ENCODE results near the gene MMS19.
"Not testable (repeated sequence)": the region's sequence is repeated elsewhere in the genome, so short reads cannot be mapped to it uniquely, and the experiment has no call there.

Gene MMS19

GRCh38 chr10:97498076-97498840, at the start of gene MMS19:
MMS19 (minus strand) TSS chr10:97498422; CDS start chr10:97498384, 38 bp downstream.
- peak; percentile 89 to 100 (median 98) for DNase-seq

GRCh38 chr10:97547962-97548361, 49.7 kb upstream of the MMS19 start:
- DNase-seq = no peak

DNA sequence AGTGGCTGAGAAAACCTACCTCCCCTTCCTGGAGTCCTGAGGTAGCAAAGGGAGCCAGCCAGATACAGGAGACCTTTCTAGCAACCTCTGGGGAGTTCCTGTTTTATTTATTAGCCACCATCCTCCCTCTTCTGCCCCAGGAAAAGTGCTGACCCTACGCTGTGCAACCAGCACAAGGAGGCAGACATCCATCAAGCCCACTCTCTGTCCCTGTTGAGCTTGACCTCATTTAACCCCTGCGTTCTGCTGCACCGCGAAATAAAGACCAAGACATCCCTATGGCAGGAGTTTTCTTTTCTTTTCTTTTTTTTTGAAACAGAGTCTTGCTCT, 49.0 kb upstream of the MMS19 start:
- no peak for DNase-seq

- DNase-seq = no peak
Observed at GRCh38 chr10:97546456-97547270, 48.4 kb upstream of the MMS19 start.

GRCh38 chr10:97543025-97543546, 44.9 kb upstream of the MMS19 start:
- peak in 54 of 56 donors; percentile 32 to 93 (median 78) for DNase-seq

DNA sequence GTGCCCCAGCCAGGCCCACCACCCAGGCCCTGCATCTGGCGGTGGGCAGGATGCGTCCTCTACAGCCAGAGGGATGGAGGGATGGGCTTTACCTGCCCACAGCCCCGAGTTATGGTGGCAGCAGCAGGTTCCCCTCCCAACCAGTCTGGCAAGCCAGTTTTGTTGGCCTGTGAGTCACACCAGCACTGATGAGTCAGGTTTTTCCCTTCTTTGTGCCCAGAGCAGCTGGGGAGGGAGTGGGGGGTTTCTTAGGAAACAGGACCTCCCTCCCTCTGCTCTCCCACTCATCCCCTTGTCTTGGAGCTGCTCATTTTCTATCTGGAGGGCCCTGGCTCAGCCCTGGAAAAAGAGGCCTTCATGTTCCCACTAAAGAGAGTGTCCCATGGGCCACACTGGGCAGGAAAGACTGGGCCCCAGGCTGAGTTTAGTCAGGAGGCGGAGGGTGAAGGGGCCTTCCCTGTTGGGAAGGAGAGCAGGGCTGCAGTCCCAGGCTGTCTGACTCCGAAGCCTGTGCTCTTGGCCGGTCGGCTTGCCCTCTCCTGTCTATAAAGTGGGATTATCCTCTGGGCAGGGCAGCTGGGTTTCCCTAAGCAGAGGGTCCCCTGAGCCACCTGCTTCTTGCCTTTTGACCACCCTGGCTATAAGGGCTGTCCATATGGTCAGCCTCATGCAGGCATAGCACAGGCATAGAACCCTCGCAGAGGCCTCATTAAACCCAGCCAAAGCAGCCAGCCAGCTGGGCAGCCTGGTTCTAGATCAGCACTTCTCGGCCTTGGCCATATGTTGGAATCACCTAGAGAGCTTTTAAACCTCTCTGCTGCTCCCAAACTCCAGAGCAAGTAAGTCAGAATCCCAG, 44.2 kb upstream of the MMS19 start:
- DNase-seq = peak in 37 of 56 donors; percentile 17 to 75 (median 45)

DNA sequence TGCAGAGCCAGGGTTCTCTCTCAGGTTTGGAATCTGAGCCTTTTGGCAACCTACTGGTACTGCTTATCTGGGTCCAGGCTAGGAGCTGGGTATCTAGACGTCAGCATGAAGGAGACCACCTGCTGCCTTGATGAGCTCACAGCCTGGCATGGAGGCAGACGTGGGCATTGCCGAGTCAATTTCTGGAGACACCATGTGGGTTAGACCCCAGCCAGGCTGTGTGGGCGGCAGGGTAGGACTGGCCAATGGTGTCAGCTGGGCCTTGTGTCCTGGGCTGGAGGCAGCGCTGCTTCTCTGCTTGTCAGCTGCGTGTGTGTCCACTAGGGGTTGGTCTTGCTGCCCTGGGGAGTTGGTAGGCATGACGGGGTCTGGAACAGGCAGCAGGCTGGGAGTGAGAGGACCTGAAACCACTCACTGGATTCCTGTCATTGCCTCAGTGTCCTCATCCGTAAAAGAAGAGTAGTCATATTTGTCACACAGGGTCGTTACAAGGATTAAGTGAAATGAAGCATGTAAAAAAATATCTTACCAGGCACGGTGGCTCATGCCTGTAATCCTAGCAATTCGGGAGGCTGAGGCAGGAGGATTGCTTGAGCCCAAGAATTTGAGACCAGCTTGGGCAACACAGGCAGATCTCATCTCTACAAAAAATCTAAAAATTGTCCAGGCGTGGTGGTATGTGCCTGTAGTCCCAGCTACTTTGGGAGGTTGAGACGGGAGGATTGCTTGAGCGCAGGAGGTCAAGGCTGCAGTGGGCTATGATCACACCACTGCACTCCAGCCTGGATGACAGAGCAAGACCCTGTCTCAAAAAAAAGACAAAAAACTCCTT, 42.7 kb upstream of the MMS19 start:
- no peak for DNase-seq

GRCh38 chr10:97539523-97540200, 41.4 kb upstream of the MMS19 start:
- DNase-seq = peak in 1 of 56 donors; percentile 46

GRCh38 chr10:97538839-97539238, 40.6 kb upstream of the MMS19 start:
- DNase-seq = no peak

- peak in 7 of 56 donors; percentile 9 to 24 (median 18) for DNase-seq
Observed at GRCh38 chr10:97538411-97538810, 40.2 kb upstream of the MMS19 start.

DNA sequence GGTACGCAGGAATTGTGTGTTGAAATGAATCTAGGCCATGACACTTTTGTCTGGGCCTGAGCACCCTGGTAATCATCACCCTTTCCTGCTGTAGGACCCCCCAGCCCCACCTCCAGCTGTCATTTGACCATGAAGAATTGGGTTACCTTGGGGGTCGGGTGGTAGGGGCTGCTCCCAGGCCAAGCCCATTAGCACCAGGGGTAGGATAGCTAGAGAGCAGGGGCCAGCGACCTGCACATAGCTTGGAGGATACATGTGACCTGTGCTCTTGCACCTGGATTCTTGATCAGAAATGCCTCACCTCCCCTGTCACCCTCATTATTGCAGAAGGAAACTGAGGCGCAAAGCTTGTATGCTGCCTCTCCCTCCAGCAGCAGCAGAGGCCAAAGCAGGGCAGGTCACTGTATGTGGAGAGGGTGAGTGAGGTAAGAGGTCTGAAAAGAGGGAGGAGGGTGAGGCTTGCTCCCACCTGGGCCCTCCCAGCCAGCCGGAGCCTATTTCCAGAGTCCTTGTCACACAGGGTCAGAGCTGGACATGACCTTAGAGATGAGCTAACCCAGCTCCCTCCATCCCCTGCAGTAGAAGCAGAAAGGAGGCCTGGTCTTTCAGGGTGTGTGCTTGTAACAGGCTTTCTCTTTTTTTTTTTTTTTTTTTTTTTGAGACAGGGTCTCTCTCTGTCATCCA, 39.1 kb upstream of the MMS19 start:
- DNase-seq = no peak

- DNase-seq = peak in 35 of 56 donors; percentile 9 to 73 (median 39)
Observed at GRCh38 chr10:97534746-97535367, 36.6 kb upstream of the MMS19 start.

DNA sequence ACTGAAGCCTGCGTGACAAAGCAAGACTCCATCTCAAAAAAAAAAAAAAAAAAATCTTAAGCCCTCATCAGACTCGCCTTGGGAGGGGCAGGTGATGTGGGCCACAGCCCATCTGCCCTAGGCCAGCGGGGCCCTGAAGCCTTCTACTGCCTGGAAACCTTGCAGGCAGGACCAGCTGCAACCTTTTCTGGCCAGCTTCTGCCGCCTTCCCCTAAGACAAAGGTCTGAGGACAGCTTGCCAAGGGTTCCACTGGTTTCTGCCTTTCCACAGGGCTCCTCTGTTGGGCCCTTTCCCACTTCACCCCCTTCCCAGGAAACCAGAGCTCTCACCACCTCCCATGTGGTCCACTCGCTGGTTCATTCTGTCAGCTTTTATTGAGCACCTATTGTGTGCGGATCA, 35.7 kb upstream of the MMS19 start:
- peak in 17 of 56 donors; percentile 19 to 60 (median 31) for DNase-seq

GRCh38 chr10:97532935-97533671, 34.9 kb upstream of the MMS19 start:
- DNase-seq = peak in 32 of 56 donors; percentile 7 to 75 (median 31)

- no peak for DNase-seq
Observed at GRCh38 chr10:97531401-97531986, 33.3 kb upstream of the MMS19 start.

DNA sequence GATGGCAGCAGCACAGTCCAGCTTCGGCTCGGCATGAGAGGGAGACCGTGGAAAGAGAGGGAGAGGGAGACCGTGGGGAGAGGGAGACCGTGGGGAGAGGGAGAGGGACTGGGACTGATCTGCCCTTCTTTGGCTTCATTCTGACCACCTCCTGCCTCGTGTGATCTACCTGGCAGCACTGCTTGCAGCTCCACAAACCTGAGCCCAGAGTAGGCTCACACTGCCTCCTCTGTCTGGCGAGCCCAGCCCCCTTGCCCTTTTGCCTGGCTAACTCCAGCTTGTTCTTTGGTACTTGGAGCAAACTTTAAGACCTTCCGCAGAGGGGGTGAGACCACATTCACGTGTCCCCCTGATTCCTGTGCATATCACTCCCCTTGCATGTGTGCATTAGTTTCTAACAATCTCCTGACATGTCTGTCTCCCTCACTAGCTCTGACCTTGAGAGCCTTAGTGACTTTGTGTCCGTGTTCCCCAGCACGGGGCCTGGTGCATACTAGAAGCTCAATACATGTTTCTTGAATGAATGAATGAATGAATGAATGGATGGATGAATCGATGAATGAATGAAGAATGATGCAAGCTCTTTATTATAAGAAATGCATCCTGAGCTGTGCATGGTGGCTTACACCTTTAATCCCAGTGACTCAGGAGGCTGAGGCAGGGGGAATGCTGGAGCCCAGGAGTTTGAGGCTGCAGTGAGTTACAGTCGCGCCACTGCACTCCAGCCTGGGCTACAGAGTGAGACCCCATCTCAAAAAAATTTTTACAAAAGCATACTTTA, 31.7 kb upstream of the MMS19 start:
- no peak for DNase-seq

DNA sequence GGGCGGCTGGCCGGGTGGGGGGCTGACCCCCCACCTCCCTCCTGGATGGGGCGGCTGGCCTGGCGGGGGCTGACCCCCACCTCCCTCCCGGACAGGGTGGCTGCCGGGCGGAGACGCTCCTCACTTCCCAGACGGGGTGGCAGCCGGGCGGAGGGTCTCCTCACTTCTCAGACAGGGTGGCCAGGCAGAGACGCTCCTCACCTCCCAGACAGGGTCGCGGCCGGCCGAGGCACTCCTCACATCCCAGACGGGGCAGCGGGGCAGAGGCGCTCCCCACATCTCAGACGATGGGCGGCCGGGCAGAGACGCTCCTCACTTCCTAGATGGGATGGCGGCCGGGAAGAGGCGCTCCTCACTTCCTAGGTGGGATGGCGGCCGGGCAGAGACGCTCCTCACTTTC, 30.7 kb upstream of the MMS19 start:
- DNase-seq = not testable (repeated sequence)
